Colonic mucosa (tissue), 4 donors: ENCODE results near the gene ACTRT2. TPM values are rescaled to one million over a fixed set of nuclear protein-coding genes. Genes with fewer than 3 reads are reported as not detected.

Experiments
- DNase-seq: peaks from one replicate; pipeline ENCODE4 v3.0.0-alpha.2; 2020
- H3K27ac ChIP-seq: fragments of 200-600 bp; one replicate; pipeline ENCODE4 v1.8.0; 2021
- H3K27me3 ChIP-seq: fragments of 200-600 bp; one replicate; pipeline ENCODE4 v1.8.0; 2021
- H3K36me3 ChIP-seq: fragments of 200-600 bp; one replicate; pipeline ENCODE4 v1.8.0; 2021
- H3K4me1 ChIP-seq: fragments of 200-600 bp; one replicate; pipeline ENCODE4 v1.8.0; 2021; ENCODE audit warnings: mild to moderate bottlenecking
- H3K4me3 ChIP-seq: fragments of 200-600 bp; one replicate; pipeline ENCODE4 v1.8.0; 2021
- H3K9ac ChIP-seq, 2 donors: one replicate each; pipeline ENCODE4 v1.7.0; 2013; ENCODE audit warnings: control low read depth in 2 of 2, low read depth in 2 of 2, low read length in 2 of 2
- H3K9me3 ChIP-seq: fragments of 200-600 bp; one replicate; pipeline ENCODE4 v1.8.0; 2021
- CTCF ChIP-seq: fragments of 200-600 bp; IDR thresholded peaks from one replicate; pipeline ENCODE4 v1.8.0; 2022; ENCODE audit warnings: antibody characterized with exemption, mild to moderate bottlenecking
- intact Hi-C: fragments of 100-400 bp; cut with DNase I; formaldehyde crosslinking; loops from one replicate; pipeline ENCODE4 v1.14.1; 2022
- total RNA-seq, 2 donors: library from RNA; stranded (reverse); fragmentation: NEBNext Ultra II Directional in 1 of 2; extraction: Animal tissue kit (Norgen Biotek cat#: 25700) in 1 of 2; gene quantifications; one replicate each; pipeline ENCODE4 v1.2.1, GENCODE V29; 2021
- donor health status: healthy.
- donor health status: DM: no; HTN: no; CAD: no.
- donor health status: DM: no; HTN: no; CAD: no.

Gene ACTRT2
- total RNA-seq, 2 donors from 2014 or later = not detected

GRCh38 chr1:3035563-3036446 is 14.5 kb downstream of the ACTRT2 start:
- Histone ChIP-seq H3K9me3 (no peaks in the 10 kb centered on the region), H3K27me3 (no peaks in the 10 kb centered on the region), H3K36me3 (no peaks in the 10 kb centered on the region), H3K4me3 (no peak overlapping the region), H3K9ac (no peak overlapping the region), H3K27ac (no peak overlapping the region), H3K4me1 (no peaks in the 10 kb centered on the region)
- no peak for TF ChIP-seq CTCF
- intact Hi-C loops = no loop called here
- DNase-seq = no peak

GRCh38 chr1:3036447-3037280 is 15.4 kb downstream of the ACTRT2 start:
- no peak overlapping the region for H3K4me3 ChIP-seq
- H3K4me1 ChIP-seq = no peaks in the 10 kb centered on the region
- TF ChIP-seq CTCF = no peak
- H3K9ac ChIP-seq = no peak overlapping the region
- no peaks in the 10 kb centered on the region for H3K9me3 ChIP-seq
- H3K27ac ChIP-seq = no peak overlapping the region
- intact Hi-C loops = no loop called here
- H3K36me3 ChIP-seq = no peaks in the 10 kb centered on the region
- DNase-seq = no peak
- no peaks in the 10 kb centered on the region for H3K27me3 ChIP-seq

GRCh38 chr1:3037281-3038040 is 16.2 kb downstream of the ACTRT2 start:
- no peak for TF ChIP-seq CTCF
- no peaks in the 10 kb centered on the region for H3K9me3 ChIP-seq
- no peak for DNase-seq
- H3K36me3 ChIP-seq = no peaks in the 10 kb centered on the region
- H3K27ac ChIP-seq = no peak overlapping the region
- intact Hi-C loops = no loop called here
- H3K4me1 ChIP-seq = no peaks in the 10 kb centered on the region
- no peaks in the 10 kb centered on the region for H3K27me3 ChIP-seq
- H3K9ac ChIP-seq = no peak overlapping the region
- H3K4me3 ChIP-seq = no peak overlapping the region

- Histone ChIP-seq H3K36me3 (no peaks in the 10 kb centered on the region), H3K4me3 (no peak overlapping the region), H3K27me3 (no peaks in the 10 kb centered on the region), H3K9me3 (no peaks in the 10 kb centered on the region), H3K9ac (no peak overlapping the region), H3K27ac (no peak overlapping the region), H3K4me1 (no peaks in the 10 kb centered on the region)
- no peak for DNase-seq
- intact Hi-C loops = no loop called here
- no peak for TF ChIP-seq CTCF
Observed at GRCh38 chr1:3038113-3038551, 16.9 kb downstream of the ACTRT2 start.

GRCh38 chr1:3038571-3039181 is 17.4 kb downstream of the ACTRT2 start:
- intact Hi-C loops = no loop called here
- H3K9me3 ChIP-seq = no peaks in the 10 kb centered on the region
- H3K27ac ChIP-seq = no peak overlapping the region
- H3K9ac ChIP-seq = no peak overlapping the region
- H3K4me1 ChIP-seq = no peaks in the 10 kb centered on the region
- H3K27me3 ChIP-seq = no peaks in the 10 kb centered on the region
- no peak overlapping the region for H3K4me3 ChIP-seq
- DNase-seq = no peak
- TF ChIP-seq CTCF = no peak
- H3K36me3 ChIP-seq = no peaks in the 10 kb centered on the region
